HG03095 (cell line): ENCODE results near the gene CDV3.
"Not testable (repeated sequence)": the region's sequence is repeated elsewhere in the genome, so short reads cannot be mapped to it uniquely, and the experiment has no call there.

Experiments used
- ATAC-seq: cut with Tn5 transposase; IDR thresholded peaks from one replicate; pipeline ENCODE4 v1.9.1; 2021; ENCODE audit warnings: moderate library complexity; ENCODE audit not compliant: unreplicated experiment

Gene CDV3, protein sequence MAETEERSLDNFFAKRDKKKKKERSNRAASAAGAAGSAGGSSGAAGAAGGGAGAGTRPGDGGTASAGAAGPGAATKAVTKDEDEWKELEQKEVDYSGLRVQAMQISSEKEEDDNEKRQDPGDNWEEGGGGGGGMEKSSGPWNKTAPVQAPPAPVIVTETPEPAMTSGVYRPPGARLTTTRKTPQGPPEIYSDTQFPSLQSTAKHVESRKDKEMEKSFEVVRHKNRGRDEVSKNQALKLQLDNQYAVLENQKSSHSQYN

DNA sequence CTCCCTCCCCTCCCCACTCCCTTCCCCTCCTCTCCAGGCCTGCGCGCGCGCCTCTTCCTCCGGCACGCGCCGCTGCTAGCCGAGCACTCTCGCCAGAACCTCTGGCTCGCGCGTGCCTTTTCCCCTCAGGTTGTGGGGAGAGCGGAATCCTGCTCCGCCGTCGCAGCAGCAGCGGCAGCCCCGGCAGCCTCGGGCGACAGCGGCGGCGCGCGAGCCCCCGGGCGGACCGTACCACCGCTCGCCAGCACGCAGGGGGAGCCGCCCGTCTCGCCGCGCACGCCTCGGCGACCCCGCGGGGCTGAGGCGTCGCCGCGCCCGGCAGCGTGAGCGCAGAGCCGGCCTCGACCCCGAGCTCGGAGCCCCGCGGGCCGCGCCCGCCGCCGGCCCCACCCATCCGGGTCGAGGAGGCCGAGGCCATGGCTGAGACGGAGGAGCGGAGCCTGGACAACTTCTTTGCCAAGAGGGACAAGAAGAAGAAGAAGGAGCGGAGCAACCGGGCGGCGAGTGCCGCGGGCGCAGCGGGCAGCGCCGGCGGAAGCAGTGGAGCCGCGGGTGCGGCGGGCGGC is at the start of gene CDV3:
CDV3 (plus strand) TSS at position 58 of the 566 bp plus-strand sequence; CDS start at position 417, 359 bp downstream.
- peak; percentile 21 for ATAC-seq

DNA sequence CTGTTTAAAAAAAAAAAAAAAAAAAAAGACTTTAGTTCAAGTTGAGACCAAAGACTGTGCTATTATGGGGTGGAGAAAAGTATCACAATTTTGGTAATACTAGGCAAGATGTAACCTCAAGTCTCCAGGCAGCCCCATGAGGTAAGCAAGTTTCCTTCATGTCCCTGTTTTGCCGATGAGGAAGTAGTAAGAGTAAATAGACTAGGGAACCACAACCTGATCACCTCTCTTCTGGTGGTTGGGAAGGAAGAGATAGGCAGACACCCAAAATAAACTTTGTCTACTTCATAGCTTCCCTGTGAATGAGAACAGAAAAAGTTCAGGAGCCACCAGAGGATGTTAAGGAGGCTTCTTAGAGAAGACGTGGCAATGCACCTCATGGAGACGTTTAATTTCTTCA is 49.7 kb upstream of the CDV3 start:
- ATAC-seq, result not testable (repeated sequence)

DNA sequence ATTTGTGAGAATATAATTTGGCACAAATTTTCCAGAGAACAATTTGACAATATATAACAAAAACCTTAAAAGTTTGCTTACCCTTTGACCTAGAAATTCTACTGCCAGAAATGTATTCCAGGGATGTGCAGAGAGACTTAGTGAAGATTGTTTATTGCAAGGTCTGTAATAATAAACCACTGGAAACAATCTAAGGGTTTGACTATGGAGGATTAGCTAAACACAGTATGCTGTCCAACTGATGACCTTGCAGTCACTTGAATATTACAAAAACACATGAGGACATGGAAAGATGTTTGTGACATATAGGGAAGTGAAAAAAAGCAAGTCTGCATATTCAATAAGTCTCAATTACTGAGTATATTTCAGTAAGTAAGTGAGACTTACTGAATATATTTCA is 48.1 kb upstream of the CDV3 start:
- no peak for ATAC-seq

DNA sequence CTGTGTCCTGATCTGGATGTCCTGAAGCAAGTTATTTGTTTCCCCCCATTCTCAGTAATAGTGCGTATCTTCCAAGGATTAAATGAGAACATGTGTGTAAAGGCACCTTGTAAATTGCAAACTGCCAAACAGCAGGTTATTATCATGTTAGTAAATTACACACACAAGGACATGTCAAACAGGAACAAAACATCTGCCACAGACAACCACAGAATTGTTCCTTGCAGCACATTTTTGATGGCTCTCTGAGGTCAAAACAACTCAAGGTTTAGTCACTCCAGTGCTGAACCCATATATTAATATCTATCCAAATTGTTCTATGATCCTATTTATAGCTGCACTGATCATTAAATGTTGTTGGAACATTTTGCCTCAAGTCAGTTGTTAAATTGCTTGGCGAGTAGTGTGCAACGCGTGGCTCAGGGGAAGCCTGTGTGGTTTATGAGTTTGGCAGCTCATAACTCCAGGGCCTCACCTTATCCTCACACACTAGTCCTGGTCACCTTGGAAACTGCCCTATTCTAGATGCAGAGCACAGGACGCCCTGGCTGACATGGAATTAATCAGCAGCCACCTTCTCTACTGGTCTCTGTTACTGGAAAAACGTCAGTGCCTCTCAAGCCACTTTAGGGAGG is 46.3 kb upstream of the CDV3 start:
- ATAC-seq, result no peak

DNA sequence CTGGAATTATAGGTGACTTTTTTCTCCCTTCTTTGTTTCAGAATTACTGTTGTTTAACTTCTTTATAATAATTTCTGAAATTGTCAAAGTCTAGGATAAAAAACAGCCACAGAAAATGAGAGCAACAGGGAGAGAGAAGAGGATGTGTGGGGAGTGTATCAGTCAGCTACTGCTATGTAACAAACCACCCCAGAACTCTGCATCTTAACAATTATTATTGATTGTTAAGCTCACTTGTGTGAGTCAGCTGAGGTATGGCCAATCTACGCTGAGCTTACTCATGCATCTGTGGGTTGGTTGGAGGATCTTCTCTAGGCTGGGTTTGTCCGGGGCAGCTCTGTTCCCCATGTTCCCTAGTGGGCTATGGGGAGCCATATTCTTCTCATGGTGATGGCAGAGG is 43.7 kb upstream of the CDV3 start:
- ATAC-seq, result no peak

DNA sequence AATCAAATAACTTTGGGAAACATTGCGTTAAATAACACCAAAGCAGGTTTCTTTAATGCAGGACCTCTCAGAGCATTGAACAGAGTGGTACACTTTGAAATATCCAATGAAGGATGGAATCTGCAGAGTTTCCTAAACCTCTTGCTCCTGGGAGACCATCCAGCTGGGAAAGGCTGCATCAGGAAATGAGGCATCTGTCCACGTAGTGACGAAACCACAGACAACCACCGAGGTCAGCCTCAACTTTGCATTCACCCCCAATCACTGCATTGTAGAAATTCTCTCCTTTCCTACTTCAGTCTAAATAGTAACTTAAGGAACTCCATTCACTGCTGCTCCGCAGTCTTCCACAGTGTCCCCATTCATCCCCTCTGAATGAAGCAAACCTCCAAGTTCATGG is 41.5 kb upstream of the CDV3 start:
- ATAC-seq, result no peak

DNA sequence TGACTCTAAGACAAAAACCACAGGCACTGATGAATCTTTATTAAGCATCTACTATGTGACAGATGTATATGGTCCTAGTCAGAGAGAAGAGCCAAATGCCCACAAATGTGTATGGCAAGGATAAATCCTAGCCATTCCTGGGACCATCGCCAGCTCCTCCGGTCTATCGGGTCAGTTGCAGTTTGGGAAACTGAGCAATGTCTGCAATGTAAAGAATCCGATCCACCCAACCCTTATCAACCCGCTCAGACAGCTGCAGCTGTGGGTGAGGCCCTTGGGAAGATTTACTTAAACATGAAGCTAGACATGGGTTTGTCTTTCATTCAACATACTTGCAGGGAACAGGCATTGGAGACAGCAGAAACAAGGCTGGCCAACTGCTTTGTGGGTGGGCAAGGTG is 40.5 kb upstream of the CDV3 start:
- ATAC-seq, result no peak

DNA sequence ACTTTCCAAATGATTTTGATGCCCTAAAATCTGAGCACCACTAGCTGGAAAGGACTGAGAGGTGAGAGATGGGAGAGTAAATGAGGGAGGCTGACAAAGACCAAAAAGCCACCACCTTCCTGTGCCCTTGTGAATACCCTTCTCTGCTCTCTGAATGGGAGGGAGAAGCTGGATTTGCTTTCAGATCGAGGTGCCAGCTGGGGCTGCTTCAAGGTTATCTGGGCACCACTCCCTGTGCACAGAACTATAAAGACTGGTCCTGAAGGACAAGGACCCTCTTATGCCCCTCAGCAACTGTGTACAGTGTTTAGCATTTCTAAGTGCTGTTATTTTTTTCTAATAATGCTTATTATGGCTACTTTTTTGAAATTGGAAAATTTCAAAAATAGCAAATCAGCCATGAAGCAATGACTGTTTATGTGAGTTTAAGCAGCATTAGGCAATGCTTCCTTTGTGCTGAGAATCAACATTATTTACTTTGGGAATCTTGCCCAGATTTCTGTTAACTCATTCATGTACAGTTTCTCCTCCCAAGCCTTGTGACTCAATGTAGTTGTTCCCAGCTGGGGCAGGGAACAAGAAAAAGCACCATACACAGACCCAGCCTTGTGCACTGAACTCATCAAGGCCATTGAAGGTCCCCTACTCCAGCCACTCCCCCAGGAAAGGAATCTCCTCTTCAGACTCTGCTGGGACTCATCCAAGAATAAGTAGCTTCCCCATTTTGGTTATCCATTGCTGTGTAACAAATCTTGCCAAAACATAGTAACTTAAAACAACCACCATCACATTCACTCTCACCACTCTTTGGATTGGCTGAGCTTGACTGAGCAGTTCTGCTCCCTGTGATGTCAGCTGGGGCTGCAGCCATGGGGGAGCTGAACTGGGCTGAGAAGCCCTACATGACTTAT is 37.3 kb upstream of the CDV3 start:
- no peak for ATAC-seq

DNA sequence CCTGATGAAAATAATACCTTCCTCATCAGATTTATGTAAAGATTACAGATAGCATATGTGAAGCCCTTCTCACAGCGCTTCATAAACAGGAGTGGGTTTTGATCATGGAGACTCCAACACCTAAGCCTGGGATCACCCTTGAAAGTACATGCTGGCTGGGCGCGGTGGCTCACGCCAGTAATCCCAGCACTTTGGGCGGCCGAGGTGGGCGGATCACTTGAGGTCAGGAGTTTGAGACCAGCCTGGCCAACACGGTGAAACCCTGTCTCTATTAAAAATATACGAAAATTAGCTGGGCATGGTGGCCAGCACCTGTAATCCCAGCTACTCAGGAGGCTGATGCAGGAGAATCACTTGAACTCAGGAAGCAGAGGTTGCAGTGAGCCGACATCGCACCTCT is 36.4 kb upstream of the CDV3 start:
- ATAC-seq, result not testable (repeated sequence)

DNA sequence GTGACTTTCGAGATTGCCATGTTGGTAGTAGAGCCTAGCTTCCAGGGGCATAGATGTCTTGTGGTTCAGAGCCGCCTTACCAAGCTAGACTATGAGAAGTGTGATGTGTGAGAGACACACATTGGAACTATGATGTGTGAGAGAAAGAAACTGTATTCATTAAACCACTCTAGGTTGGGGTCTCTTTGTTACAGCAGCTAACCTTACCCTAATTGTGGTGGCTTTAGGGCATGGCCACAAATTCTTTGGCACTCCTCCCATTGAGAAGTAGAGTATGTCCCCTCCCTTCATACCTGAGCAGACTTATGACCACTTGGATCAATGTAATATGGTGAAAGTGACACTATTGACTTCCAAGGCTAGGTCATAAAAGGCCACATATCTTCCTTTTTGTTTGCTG is 35.3 kb upstream of the CDV3 start:
- no peak for ATAC-seq

DNA sequence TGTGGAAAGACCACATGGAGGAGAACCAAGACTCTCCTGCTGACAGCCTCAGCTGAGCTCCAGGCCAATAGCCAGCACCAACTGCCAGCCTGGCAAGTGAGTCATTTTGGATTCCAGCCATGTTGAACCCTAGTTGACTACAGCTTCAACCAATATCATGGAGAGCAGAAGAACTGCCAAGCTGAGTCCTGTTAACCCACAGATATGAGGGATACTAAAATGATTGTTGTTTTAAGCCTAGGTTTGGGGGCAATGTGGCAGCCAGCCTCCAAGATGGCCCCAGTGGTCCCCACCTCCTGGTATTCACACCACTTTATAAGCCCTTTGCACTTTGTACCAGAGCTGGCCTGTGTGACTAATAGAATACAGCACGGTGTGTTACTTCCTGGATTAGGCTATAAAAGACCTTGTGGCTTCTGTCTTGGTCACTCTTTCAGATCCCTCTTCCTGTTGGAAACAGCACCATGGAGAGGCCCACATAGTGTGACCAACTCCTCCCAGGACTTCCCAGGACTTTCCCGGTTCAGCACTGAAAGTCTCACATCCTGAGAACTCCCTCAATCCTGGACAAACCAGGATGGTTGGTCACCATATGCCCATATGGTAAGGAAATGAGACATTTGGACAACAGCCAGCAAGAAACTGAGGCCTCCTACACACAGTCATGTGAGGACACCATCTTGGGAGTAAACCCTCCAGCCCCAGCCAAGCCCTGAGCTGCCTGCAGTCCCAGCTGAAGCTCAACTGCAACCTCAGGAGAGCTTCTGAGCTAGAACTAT is 32.4 kb upstream of the CDV3 start:
- ATAC-seq, result no peak

DNA sequence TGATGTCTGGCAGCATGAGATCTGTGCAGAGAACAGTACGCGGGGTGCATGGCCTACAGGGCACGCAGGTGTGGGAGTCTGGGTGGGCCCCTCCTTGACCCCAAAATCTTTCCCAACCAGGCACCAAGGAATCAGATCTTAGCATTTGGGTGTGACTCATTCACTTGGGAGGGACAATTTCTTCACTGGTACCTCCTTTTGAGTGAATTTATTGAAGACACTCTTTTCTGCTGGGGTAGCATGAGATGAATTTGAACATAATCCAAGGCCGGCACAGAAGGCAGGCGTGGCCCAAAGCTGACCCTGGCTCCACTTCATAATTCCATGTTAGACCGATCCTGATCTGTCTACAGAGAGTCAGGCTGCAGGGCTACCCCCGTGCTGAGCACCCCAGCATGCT is 30.6 kb upstream of the CDV3 start:
- ATAC-seq, result no peak

DNA sequence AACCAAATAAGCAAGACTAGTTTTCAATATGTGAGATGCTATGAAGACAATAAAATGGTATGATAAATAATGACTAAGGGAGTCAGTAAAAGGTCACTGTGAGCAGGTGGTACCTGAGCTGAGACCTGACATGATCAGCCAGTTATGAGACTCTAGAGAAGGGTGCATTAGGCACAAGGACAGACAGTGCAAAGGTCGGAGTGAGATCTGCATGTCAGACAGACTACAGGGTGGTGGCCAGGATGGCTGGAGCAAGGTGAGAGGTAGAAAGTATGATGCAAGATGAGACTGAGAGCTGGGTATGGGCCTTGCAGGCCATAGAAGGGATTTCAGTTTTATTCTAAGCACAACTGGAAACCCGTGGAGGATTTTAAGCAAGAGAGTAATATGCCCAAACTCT is 28.5 kb upstream of the CDV3 start:
- ATAC-seq, result not testable (repeated sequence)

DNA sequence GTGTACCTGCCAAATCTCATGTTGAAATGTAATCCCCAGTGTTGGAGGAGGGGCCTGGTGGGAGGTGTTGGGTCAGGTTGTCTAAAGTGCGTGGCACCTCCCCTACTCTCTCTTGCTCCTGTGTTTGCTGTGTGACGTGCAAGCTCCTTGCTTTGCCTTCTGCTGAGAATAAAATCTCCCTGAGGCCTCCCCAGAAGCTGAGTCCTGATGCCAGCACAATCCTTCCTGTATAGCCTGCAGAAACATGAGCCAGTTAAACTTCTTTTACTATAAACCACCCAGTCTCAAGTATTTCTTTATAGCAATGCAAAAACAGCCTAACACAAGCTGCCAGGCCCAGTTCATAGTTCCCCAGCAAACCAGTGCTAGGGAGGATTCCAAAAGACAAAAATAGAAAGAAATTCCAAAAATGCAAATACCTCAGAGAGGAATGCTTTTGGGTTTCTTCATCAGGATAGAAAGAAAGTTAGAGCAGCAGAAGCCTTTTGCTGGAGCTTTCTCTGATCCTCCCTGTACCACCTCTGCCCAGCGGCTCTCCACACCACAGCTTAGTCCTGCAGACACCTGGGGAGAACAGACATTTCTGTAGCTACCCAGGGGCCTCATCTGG is 25.9 kb upstream of the CDV3 start:
- no peak for ATAC-seq

DNA sequence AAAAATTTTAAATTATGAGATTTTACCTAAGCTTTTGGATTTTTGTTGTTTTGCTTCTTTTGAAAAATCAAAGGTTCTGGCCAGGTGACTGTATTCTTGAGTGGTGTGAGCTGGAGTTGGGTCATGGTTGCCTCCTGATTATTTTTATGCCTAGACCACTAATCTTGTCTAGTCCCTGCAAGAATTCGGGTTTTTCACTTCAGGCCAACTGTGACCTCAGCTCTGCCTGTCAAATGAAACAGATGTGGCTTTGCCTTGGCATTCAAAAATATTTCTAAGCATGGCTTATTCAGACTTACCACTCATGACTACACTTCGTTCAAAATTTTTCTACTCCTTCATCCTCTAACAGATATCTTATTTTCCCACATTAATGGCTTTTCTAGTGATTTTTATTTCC is 25.4 kb upstream of the CDV3 start:
- ATAC-seq, result no peak

DNA sequence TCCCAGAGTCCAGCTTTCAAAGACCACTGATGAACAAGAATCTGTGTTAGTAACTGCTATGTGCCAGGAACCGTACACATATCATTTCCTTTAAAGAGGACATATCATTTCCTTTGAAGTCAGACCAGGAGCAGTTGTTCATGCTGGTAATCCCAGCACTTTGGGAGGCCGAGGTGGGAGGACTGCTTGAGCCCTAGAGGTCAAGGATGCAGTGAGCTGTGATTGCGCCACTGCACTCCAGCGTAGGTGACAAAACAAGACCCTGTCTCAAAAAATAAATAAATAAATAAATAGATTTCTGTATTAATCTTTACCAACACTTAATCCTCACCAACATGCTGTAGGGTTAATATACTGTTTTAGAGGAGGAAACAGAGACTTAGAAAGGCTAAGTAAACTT is 23.9 kb upstream of the CDV3 start:
- ATAC-seq, result no peak

DNA sequence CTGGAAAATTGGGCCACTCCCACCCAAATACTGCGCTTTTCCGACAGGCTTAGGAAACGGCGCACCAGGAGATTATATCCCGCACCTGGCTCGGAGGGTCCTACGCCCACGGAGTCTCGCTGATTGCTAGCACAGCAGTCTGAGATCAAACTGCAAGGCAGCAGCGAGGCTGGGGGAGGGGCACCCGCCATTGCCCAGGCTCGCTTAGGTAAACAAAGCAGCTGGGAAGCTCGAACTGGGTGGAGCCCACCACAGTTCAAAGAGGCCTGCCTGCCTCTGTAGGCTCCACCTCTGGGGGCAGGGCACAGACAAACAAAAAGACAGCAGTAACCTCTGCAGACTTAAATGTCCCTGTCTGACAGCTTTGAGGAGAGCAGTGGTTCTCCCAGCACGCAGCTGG is 21.9 kb upstream of the CDV3 start:
- not testable (repeated sequence) for ATAC-seq

DNA sequence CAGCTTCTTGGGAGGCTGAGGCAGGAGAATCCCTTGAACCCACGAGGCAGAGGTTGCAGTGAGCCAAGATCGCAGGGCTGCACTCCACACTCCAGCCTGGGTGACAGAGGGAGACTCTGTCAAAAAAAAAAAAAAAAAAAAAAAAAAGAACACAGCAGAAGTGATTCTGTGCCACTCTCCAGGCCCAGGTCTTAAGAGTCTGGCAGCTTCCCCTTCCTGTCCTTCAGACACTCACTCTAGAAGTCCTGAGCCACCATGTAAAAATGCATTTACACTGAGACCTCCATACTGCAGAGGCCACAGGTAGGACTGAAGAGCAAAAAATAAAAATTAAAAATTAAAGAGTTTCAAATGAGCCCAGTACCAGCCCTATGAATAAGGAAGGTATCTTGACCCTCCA is 11.8 kb upstream of the CDV3 start:
- ATAC-seq, result no peak

DNA sequence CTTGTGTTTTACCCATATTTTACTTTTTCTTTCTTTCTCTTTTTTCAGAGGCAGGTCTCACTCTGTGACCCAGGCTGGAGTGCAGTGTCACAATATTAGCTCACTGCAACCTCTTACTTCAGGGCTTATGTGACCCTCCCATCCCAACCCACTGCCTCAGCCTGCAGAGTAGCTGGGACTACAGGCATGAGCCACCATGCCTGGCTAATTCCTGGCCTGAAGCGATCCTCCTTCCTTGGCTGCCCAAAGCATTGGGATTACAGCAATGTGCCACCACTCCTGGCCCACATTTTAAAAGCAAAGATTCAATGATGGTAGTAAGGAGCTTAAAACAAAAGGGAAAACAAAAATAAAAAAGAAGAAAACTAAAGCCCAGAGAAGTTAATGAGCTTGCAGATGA is 11.1 kb upstream of the CDV3 start:
- no peak for ATAC-seq

DNA sequence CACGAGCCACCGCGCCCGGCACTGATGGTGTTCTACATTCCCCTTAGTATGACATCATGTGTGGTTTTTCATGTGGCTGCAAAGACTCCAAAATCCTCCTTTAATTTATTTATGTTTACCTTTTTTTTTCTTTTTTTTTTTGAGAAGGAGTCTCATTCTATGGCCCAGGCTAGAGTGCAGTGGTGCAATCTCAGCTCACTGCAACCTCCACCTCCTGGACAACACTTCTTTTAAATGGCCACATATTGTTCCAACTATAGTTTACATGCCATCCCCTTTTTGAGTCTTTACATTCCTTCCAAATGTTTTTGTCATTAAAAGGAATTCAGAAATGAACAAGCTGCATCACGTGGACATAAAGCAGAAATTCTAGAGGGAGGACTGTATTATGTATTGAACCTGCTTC is 10.3 kb upstream of the CDV3 start:
- ATAC-seq, result no peak
